ENCODE results near the gene CTSA.
"Not testable (repeated sequence)": the region's sequence is repeated elsewhere in the genome, so short reads cannot be mapped to it uniquely, and the experiment has no call there.

CTSA gene

DNA sequence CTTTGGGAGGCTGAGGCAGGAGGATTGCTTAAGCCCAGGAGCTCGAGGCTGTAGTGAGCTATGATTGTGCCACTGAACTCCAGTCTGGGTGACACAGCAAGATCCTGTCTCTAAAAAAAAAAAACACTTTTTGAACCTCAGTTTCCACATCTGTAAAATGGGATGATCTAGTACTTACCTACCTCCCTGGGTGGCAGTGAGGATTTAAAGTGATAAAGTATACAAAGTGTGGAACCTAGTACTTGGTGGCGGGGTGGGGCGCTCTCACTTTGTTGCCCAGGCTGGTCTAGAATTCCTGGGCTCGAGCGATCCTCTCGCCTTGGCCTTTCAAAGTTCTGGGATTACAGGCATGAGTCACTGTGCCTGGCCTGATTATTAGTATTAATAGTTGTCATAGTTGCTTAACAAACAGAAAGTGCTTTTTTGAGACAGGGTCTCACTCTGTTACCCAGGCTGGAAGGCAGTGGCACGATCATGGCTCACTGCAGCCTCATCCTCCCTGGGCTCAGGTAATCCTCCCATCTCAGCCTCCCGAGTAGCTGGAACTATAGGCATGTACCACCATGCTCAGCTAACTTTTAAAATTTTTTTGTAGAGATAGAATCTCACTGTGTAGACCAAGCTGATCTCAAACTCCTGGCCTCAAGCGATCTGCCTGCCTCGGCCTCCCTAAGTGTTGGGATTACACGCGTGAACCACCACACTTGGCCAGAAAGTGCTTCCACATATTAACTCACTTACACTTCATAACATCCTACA lies 27.8 kb downstream of the CTSA start:
- DNase-seq (ENCODE audit: low read depth) = no peak

DNA sequence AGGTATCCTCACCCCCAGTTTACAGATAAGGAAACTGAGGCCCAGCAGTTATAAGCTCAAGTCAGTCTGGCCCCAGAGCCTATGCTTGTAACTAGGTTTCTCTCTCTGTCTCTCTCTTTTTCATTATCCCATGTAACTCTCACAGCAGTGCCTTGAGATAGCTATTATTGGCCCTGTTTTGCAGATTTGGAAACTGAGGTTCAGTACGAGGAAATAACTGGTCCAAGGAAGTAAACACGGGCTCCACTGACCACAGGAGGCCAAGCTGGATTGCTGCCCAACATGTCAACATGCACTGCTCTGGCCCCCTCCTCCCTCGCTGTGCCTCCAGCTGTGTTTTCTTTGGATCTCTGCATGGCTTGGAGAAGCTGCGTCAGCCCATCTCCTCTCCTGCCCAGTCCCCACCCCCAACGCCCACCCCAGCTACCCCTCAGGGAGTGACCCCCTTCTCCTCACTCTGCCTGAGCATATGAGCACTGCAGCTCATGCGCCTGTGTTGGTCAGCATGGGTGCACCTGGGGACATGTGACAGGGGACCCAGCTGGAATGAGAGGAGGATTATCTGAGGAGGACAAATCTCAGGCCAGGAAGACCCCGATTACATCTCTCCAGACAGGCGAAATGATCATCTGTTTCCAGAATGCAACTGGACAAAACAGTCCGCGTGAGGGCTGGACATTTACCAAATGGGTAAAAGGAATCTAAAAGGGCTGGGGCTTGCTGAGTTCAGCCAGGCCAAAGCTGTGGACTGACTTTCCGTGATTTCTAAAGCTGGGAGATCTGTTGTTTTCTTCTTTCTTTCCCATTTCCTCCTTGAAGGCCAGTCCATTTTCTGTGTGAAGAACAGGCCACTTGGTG lies 28.6 kb downstream of the CTSA start:
- DNase-seq (ENCODE audit: low read depth) = no peak

DNA sequence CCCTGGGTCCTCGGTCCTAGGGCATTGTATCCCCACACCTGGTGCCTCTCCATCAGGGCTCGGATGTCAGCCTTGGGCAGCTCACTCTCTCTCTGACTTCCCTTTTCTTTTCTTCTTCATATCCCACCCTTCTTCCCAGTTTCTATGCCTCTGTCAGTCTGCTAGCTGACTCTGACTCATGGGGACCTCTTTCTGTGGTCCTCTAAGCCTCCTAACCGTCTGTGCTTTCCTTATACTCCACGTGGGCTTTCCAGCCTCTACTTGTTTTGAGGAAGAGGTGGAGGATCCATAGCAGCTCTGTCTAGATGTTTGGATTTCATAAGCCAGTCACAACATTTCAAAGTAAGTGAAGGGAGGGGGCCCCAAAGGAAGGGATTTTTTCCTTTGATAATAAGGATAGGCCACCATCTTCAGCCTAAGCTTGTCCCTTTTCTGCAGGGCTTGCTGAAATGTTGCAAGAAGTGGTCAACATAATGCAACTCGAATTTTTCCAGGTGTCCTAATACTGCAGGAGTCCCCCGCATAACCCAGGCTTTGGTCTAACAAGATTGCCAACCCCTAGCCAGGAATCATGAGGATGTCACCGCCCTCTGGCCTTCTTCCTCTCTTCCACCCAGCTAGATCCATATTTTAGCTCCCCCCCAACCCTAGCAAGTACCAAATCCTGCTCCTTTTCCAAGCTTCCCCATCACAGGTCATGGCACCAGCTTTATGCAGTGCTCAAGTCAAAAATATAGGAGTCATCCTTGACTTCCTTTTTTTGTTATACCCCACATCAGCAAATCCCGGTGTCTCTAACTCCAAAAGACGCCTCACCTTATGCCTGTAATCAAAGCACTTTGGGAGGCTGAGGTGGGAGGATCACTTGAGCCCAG lies 29.6 kb downstream of the CTSA start:
- DNase-seq (ENCODE audit: low read depth) = no peak

DNA sequence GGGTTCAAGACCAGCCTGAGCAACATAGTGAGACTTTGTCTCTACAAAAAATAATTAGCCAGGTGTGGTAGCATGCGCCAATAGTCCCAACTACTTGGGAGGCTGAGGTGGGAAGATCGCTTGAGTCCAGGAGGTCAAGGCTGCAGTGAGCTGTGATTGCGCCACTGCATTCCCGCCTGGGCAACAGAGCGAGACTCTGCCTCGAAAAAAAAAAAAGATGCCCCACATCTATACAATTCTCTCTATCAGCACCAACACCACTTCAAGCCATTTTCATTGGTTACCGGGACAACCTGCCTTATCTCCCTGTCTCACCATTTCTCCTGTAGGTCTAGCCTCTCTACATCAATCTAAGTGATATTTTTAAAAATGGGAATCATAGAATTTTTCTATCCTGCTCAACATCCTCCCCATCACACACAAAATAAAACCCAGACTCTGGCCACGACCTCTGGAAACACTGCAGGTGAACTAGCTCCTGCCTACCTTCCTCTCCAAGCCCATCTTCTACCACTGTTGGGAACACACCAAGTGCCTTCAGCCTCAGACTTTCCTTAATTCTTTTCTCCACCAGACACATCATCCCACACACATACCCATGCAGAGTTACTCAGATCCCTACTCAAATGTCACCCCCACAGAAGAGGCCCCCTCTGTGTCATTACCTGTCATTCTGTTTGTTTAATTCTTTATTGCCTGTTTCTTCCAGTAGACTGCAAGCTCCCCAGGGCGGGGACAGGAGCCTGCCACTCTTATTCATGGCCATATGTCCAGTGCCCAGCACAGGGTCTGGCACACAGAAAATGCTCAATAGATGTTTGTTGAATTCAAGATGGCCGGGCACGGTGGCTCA lies 30.4 kb downstream of the CTSA start:
- DNase-seq (ENCODE audit: low read depth) = no peak

GRCh38 chr20:45924391-45925261 lies 33.5 kb downstream of the CTSA start:
- no peak for DNase-seq (ENCODE audit: low read depth)

DNA sequence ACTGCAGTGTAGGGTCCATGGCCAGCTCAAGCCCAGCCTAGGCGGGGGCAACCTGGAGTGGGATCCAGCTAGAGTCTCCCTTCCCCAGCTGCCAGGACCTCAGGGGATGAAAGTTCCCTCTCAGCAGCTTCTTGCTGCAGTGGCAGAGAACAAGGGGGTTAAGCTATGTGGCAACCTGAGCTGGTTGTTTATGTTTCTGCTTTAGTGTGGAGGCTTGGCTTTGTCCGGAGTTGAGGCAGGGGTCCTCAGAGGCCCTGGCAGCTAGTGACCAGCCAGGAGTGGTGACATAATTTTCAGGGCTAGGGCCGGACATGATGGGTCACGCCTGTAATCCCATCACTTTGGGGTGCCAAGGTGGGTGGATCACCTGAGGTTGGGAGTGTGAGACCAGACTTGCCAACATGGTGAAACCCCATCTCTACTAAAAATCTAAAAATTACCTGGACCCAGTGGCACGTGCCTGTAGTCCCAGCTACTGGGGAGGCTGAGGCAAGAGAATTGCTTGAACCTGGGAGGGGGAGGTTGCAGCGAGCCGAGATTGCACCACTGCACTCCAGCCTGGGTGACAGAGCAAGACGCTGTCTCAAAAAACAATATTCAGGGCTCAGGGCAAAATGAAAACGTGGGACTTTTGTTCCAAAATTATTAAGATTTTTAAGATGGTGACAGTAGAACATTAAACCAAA lies 34.8 kb downstream of the CTSA start:
- DNase-seq (ENCODE audit: low read depth) = no peak

DNA sequence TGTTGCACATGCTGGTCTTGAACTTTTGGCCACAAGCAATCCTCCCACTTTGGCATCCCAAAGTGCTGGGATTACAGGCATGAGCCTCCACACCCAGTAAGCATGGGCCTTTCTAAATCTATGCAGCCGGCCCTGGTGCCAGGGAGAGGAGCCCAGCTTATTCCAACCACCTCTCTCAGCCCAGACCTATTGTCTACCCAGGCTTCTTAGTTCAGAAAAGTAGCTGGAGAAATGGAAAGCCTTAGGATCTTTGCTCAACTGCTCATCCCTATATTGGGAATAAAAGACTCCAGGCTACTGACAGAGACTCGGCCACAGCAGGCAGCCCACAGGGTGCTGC lies 35.6 kb downstream of the CTSA start:
- DNase-seq (ENCODE audit: low read depth) = no peak

- no peak for DNase-seq (ENCODE audit: low read depth)
Measured at GRCh38 chr20:45927071-45927878, 36.1 kb downstream of the CTSA start.

- not testable (repeated sequence) for DNase-seq (ENCODE audit: low read depth)
Measured at GRCh38 chr20:45931680-45932079, 40.5 kb downstream of the CTSA start.

- no peak for DNase-seq (ENCODE audit: low read depth)
Measured at GRCh38 chr20:45933266-45934045, 42.3 kb downstream of the CTSA start.

DNA sequence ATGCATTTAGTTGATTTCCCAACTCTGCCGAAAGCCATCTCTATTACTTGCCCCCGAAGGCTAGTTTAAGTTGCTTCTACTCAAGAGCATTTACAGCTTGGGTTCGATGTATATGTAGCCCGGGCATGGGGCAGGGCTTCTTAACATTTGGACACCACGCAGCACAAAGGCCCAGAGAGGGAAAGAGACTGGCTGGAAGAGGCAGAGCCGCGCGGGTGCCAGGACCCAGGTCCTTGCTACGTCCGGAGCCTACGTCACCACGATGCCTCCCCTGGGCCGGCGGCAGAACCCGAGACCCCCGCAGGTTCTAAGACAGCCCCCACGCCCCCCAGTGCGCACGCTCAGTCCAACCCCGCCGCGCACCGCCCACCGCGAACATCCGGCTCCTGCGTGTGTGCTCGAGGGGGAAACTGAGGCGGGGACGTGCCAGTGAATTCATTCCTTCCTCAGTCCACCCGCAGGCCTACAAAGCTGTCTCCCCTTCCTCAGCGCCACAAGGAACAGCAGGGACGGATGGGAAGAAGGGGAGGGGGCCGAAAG lies 43.0 kb downstream of the CTSA start:
- no peak for DNase-seq (ENCODE audit: low read depth)

GRCh38 chr20:45934586-45935415 lies 43.7 kb downstream of the CTSA start, which contains the start of gene PCIF1:
TSS of gene PCIF1 (plus strand) at chr20:45934683. CDS start at chr20:45939000, 4,317 bp downstream.
- peak; percentile 97 for DNase-seq (ENCODE audit: low read depth)

DNA sequence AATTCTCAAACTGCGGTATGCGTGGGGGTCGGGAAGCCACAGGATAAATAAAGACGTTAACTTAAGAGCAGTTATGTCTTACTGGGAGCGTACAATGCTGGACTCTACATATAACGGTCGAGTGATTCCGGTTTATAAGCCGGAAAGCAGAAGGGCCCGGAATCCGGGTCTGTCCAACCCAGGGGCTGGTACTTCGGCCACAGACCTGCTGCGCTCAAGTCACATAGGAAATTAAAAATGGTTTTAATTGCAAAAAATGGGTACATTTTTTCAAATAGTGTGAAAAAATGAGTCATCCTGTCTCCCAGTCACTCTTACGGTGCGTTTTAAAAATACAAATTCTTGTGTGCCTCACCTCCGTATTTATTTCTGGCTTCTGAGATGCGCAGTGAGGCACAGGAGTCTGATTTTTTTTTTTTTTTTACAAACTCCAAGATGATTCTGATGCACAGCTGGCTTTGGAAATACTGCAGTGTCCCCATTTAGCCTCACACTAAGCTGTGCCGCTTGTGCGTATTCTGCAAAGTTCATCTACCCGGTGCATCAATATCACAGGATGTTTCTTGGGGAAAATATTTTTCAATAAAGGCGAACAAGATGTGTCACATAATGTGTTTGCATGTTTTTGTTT lies 44.4 kb downstream of the CTSA start:
- DNase-seq (ENCODE audit: low read depth) = no peak

DNA sequence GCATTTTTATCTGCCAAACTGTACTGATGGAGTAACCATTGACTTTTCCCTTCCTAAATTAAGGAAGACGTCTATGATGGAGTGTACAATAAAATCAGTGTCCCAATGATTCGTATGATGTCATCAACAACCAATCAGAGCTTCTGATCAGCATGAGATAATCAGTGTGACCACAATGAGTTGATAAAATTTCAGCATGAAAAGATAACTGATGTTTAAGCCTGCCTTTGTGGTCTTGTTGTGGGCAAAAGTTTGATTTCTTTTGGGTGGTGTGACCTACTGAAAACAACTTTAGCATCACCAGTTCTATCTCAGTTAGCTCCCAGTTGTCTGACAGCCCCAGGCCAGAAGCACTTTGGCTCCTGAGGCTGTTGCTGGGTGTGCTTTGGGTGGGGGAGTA lies 46.6 kb downstream of the CTSA start:
- DNase-seq (ENCODE audit: low read depth) = no peak

DNA sequence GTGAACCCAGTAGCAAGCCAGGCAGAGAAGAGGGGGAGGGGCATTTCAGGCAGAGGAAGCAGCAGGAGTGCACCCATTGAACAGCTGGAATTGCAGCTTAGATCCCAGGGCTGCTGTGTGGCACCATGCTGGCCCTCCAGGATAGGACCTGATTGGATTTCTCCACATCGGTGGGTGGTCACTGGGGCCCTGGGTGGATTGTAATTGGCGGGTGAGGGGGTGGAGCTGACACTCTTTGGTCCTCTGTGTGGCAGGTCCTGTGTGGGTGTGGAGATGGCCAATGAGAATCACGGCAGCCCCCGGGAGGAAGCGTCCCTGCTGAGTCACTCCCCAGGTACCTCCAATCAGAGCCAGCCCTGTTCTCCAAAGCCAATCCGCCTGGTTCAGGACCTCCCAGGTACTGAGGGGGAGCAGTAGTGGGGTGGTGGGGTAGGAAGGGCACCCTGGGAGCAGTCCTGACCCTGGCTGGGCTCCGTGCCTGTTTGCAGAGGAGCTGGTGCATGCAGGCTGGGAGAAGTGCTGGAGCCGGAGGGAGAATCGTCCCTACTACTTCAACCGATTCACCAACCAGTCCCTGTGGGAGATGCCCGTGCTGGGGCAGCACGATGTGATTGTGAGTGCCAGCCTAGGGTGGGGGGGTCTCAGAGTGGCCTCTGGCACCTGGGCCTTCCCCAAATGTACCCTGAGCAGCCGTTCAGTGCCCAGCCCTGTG lies 47.7 kb downstream of the CTSA start:
- DNase-seq (ENCODE audit: low read depth) = no peak

GRCh38 chr20:45940053-45940452 lies 48.9 kb downstream of the CTSA start:
- DNase-seq (ENCODE audit: low read depth) = no peak

Data from stimulated activated CD8-positive, alpha-beta memory T cell treated with anti-CD3 and anti-CD28 coated beads, Interleukin-12 subunit alpha, Interleukin-12 subunit beta, amount 100 ng/mL, for 4 hours (primary cell).